ENCODE data around the gene CMSS1. TPM values are rescaled to one million over a fixed set of nuclear protein-coding genes. Genes with fewer than 3 reads are reported as not detected.
A peak's percentile ranks its signal among the peaks of the same experiment; 100 is the strongest.

The CMSS1 gene
- polyA plus RNA-seq, 2 of the 4 experiments (the other 2 are of a cell fraction), result 61.1 to 62.9 TPM

DNA sequence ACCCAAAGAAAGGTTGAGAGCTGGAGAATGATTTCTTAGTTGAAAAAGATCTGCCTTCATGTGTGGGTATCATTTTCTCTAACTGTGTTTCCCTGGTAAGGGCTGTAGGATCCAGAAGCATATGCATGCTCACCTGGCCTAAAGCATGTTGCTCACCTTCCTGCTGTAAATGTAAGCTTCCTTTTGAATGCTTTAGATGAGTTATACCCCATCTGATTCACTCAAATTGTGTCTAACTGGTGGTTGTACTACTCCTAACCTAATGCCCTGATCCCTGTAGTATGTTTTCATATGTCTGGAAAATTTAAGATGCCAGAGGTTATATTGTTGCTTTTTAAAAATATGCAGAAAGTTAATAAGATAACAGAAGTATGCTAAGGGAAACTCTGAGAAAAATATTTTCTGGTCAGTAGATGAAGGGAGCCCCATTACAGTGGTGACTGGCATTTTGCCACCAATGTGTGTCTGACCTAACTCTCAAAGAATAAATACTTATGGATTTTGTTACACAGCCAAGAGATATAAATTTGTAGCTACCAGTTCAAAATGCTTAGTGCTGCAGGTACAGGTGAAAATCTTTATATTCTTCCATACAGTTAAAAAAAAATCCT lies 289.0 kb downstream of the CMSS1 start:
- H3K27ac ChIP-seq, result peak overlapping the region in 1 of 2 experiments; percentile 56; a peak in 1 of 6 replicates
- peaks cover 27% of the 10 kb centered on the region for H3K4me1 ChIP-seq
- TF ChIP-seq ZSCAN20 (CRISPR knock-in tag; IDR thresholded peaks at IDR 0.05) (no peak), RCOR1 (IDR thresholded peaks at IDR 0.05; ENCODE audit: low read depth, low read length) (no peak), NR3C1 (IDR thresholded peaks at IDR 0.05) (no peak), EHMT2 (IDR thresholded peaks at IDR 0.05; ENCODE audit: low read depth) (no peak), FOSB (CRISPR knock-in tag; IDR thresholded peaks at IDR 0.05) (no peak), RAD21 (conservative IDR thresholded peaks at IDR 0.05 in 1 of 2, IDR thresholded peaks at IDR 0.05 in 1 of 2) (no peak), TFCP2L1 (CRISPR knock-in tag; IDR thresholded peaks at IDR 0.05) (no peak), ZNF302 (CRISPR knock-in tag; IDR thresholded peaks at IDR 0.05) (no peak), MYC (IDR thresholded peaks at IDR 0.05; ENCODE audit: borderline replicate concordance, low read length) (no peak)
- FAIRE-seq, result no peak
- no peak overlapping the region for H3K4me3 ChIP-seq
- H3K4me2 ChIP-seq, result peak overlapping the region; percentile 34
- no peaks in the 10 kb centered on the region for H3K9me3 ChIP-seq
- CTCF ChIA-PET, result interaction anchor here (0.5 kb wide), 2 partner anchors 275 to 356 kb away, joined by 3 read pairs; no protein-coding TSS in a partner anchor
- POLR2A ChIA-PET, result no interaction called here
- no peak for ATAC-seq
- no peak for DNase-seq (ENCODE audit: low read depth in 1 of 2, low spot score in 1 of 2)

DNA sequence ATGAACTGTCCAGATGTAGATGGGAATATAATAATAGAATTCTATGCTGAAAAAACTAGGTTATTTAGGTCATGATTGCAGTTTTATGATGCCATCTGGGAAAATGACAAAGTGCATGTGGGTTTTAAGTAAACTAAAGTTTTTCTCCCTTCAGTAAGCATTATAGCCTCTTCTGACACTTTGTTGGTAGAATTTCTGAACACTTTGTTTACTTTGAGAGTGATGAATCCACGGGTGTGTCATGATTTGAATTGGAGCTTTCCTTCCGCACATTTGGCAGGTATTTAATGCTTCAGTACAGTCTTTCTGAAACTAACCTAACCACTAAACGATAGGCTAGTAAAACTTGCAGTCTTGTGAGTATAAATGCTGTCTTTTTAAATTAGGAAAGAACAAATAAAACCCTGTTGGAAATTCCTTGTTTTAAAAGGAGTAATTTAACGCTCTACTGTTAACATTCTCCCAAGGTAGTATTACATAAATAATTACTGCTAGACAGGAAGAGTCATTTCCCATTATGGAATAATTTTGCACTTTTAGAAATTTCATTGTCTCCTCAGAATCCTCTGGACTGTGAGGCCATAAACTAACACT lies 289.7 kb downstream of the CMSS1 start:
- POLR2A ChIA-PET, result no interaction called here
- H3K4me1 ChIP-seq, result peaks cover 27% of the 10 kb centered on the region
- peak overlapping the region; percentile 34 for H3K4me2 ChIP-seq
- TF ChIP-seq RARB (CRISPR knock-in tag; IDR thresholded peaks at IDR 0.05), result no peak
- no peak for TF ChIP-seq CBX8 (IDR thresholded peaks at IDR 0.05)
- TF ChIP-seq CHD4 (IDR thresholded peaks at IDR 0.05; ENCODE audit: borderline replicate concordance), result no peak
- TF ChIP-seq, protein P1, sequence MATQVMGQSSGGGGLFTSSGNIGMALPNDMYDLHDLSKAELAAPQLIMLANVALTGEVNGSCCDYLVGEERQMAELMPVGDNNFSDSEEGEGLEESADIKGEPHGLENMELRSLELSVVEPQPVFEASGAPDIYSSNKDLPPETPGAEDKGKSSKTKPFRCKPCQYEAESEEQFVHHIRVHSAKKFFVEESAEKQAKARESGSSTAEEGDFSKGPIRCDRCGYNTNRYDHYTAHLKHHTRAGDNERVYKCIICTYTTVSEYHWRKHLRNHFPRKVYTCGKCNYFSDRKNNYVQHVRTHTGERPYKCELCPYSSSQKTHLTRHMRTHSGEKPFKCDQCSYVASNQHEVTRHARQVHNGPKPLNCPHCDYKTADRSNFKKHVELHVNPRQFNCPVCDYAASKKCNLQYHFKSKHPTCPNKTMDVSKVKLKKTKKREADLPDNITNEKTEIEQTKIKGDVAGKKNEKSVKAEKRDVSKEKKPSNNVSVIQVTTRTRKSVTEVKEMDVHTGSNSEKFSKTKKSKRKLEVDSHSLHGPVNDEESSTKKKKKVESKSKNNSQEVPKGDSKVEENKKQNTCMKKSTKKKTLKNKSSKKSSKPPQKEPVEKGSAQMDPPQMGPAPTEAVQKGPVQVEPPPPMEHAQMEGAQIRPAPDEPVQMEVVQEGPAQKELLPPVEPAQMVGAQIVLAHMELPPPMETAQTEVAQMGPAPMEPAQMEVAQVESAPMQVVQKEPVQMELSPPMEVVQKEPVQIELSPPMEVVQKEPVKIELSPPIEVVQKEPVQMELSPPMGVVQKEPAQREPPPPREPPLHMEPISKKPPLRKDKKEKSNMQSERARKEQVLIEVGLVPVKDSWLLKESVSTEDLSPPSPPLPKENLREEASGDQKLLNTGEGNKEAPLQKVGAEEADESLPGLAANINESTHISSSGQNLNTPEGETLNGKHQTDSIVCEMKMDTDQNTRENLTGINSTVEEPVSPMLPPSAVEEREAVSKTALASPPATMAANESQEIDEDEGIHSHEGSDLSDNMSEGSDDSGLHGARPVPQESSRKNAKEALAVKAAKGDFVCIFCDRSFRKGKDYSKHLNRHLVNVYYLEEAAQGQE (IDR thresholded peaks at IDR 0.05), result no peak
- no peak for TF ChIP-seq KDM5A (IDR thresholded peaks at IDR 0.05)
- TF ChIP-seq, protein P2, sequence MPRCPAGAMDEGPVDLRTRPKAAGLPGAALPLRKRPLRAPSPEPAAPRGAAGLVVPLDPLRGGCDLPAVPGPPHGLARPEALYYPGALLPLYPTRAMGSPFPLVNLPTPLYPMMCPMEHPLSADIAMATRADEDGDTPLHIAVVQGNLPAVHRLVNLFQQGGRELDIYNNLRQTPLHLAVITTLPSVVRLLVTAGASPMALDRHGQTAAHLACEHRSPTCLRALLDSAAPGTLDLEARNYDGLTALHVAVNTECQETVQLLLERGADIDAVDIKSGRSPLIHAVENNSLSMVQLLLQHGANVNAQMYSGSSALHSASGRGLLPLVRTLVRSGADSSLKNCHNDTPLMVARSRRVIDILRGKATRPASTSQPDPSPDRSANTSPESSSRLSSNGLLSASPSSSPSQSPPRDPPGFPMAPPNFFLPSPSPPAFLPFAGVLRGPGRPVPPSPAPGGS (IDR thresholded peaks at IDR 0.05), result no peak
- no peak for TF ChIP-seq HDAC2 (IDR thresholded peaks at IDR 0.05)
- no peak for TF ChIP-seq MAZ (IDR thresholded peaks at IDR 0.05; ENCODE audit: borderline replicate concordance, low read depth, low read length)
- TF ChIP-seq EP300 (IDR thresholded peaks at IDR 0.05), result no peak
- TF ChIP-seq HOXA7 (CRISPR knock-in tag; IDR thresholded peaks at IDR 0.05), result no peak
- 41% methylated on average over 4 of the region's 4 CpGs for WGBS (ENCODE audit: missing lambda C conversion rate)
- FAIRE-seq (no peak), ATAC-seq (no peak), DNase-seq (ENCODE audit: low read depth in 1 of 2, low spot score in 1 of 2) (no peak)
- H3K4me3 ChIP-seq, result no peak overlapping the region
- H3K27ac ChIP-seq, result no peak overlapping the region
- H3K9me3 ChIP-seq, result no peaks in the 10 kb centered on the region
- CTCF ChIA-PET, result interaction anchor here (0.6 kb wide), 1 partner anchor 275 kb away, joined by 4 read pairs; no protein-coding TSS in a partner anchor

Measured in A549 (cell line).